Measurements from ENCODE around the gene XPNPEP1.

GRCh38 chr10:109898666-109899355, 24.5 kb downstream of the XPNPEP1 start:
- TF ChIP-seq, protein P1, sequence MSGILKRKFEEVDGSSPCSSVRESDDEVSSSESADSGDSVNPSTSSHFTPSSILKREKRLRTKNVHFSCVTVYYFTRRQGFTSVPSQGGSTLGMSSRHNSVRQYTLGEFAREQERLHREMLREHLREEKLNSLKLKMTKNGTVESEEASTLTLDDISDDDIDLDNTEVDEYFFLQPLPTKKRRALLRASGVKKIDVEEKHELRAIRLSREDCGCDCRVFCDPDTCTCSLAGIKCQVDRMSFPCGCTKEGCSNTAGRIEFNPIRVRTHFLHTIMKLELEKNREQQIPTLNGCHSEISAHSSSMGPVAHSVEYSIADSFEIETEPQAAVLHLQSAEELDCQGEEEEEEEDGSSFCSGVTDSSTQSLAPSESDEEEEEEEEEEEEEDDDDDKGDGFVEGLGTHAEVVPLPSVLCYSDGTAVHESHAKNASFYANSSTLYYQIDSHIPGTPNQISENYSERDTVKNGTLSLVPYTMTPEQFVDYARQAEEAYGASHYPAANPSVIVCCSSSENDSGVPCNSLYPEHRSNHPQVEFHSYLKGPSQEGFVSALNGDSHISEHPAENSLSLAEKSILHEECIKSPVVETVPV (CRISPR knock-in tag; IDR thresholded peaks at IDR 0.05): no peak
- TF ChIP-seq TCF4 (CRISPR knock-in tag; IDR thresholded peaks at IDR 0.05; ENCODE audit: borderline replicate concordance) (no peak), RARB (CRISPR knock-in tag; IDR thresholded peaks at IDR 0.05) (no peak), ZFP3 (CRISPR knock-in tag; IDR thresholded peaks at IDR 0.05) (no peak), ARNTL (CRISPR knock-in tag; IDR thresholded peaks at IDR 0.05; ENCODE audit: borderline replicate concordance, low read depth) (no peak), TSHZ2 (CRISPR knock-in tag; IDR thresholded peaks at IDR 0.05) (no peak), ZNF8 (CRISPR knock-in tag; IDR thresholded peaks at IDR 0.05) (no peak), ZFP30 (CRISPR knock-in tag; IDR thresholded peaks at IDR 0.05) (no peak), OSR1 (CRISPR knock-in tag; IDR thresholded peaks at IDR 0.05) (no peak), PATZ1 (CRISPR knock-in tag; IDR thresholded peaks at IDR 0.05; ENCODE audit: borderline replicate concordance) (no peak), POU6F1 (CRISPR knock-in tag; IDR thresholded peaks at IDR 0.05; ENCODE audit: borderline replicate concordance, low read depth) (no peak), TOX (CRISPR knock-in tag; IDR thresholded peaks at IDR 0.05; ENCODE audit: borderline replicate concordance) (no peak)

All from SK-N-SH treated with all-trans-retinoic acid at 6 μM for 48 hours (cell line).